K562 (cell line): ENCODE measurements around the gene AARS1. TPM values are rescaled to one million over a fixed set of nuclear protein-coding genes. Genes with fewer than 3 reads are reported as not detected.

ENCODE experiments used
- ATAC-seq: fragments of 200-7000 bp; cut with Tn5 transposase; 3 replicates; pipeline ENCODE4 v1.9.1; 2020; ENCODE audit warnings: moderate library complexity
- BruUV-seq: library from RNA; stranded (reverse); fragments of 400-500 nt; replicated peaks from 2 replicates; lab custom pipeline; 2021; lab: Mats Ljungman, UMichigan
- CTCF ChIA-PET: fragments of 300-600 bp; formaldehyde crosslinking; extraction: SDS; loops from one replicate; lab custom pipeline; 2021; ENCODE audit warnings: low intra/inter-chr PET ratio; lab: Yijun Ruan, JAX
- POLR2A ChIA-PET: fragments of 300-600, 350-650 bp; sonication (Branson Sonifier 250); formaldehyde crosslinking; extraction: SDS; loops from one replicate; lab custom pipeline; 2021; ENCODE audit warnings: antibody characterized with exemption, inconsistent platforms; lab: Yijun Ruan, JAX
- DNase-seq, 4 experiments: peaks; one replicate each; pipeline versions ENCODE4 v3.0.0 to v3.0.0-alpha.2; 2011 to 2018; ENCODE audit warnings: low spot score in 3 of 4, mixed read lengths in 3 of 4; ENCODE audit errors: extremely low read depth in 1 of 4
- FAIRE-seq: peaks from 2 replicates; lab custom pipeline; 2011; peaks lifted over from hg19 to GRCh38; lab: Jason Lieb, UNC
- H2AFZ ChIP-seq: 2 replicates; pipeline ENCODE4 v1.6.0; 2011; ENCODE audit warnings: low read depth, low read length, control low read depth, inconsistent platforms
- H3K27ac ChIP-seq: fragments of 200-600 bp; 3 replicates; pipeline ENCODE4 v1.8.0; 2011; ENCODE audit warnings: low read depth, mild to moderate bottlenecking, control low read depth, inconsistent platforms, low read length, moderate library complexity, mixed read lengths; ENCODE audit errors: extremely low read depth
- H3K27me3 ChIP-seq, 2 experiments: fragments of 300-600 bp in 1 of 2; 2 replicates in 1 of 2; 3 replicates in 1 of 2; pipeline versions ENCODE4 v1.6.0 to v1.8.0; 2011; ENCODE audit warnings: inconsistent platforms in 2 of 2, low read length in 2 of 2, mild to moderate bottlenecking in 1 of 2, mixed read lengths in 1 of 2, moderate library complexity in 1 of 2; ENCODE audit not compliant: control insufficient read depth in 2 of 2, insufficient read depth in 2 of 2
- H3K36me3 ChIP-seq: fragments of 300-600 bp; 3 replicates; pipeline ENCODE4 v1.8.0; 2011; ENCODE audit warnings: mild to moderate bottlenecking, low read length, inconsistent platforms; ENCODE audit not compliant: control insufficient read depth, insufficient read depth
- H3K4me1 ChIP-seq, 2 experiments: fragments of 200-600 bp in 1 of 2; replicated peaks in 1 of 2; 2 replicates in 1 of 2; 3 replicates in 1 of 2; pipeline versions ENCODE4 v1.5.1 to v1.8.0; 2011; ENCODE audit warnings: inconsistent platforms in 2 of 2, low read length in 2 of 2, mild to moderate bottlenecking in 1 of 2, mixed read lengths in 1 of 2, moderate library complexity in 1 of 2; ENCODE audit not compliant: control insufficient read depth in 2 of 2, insufficient read depth in 2 of 2
- H3K4me2 ChIP-seq: 2 replicates; pipeline ENCODE4 v1.6.1; 2011; ENCODE audit warnings: low read length, control low read depth, inconsistent platforms, mixed read lengths; ENCODE audit not compliant: insufficient read depth
- H3K4me3 ChIP-seq: fragments of 200-600 bp; sonication (generic), shearing (Covaris generic); 2 replicates; pipeline ENCODE4 v1.5.1; 2016; ENCODE audit warnings: control low read depth, inconsistent platforms
- H3K79me2 ChIP-seq: fragments of 200-600 bp; 3 replicates; pipeline ENCODE4 v1.8.0; 2011; ENCODE audit warnings: low read length, inconsistent platforms; ENCODE audit not compliant: control insufficient read depth, insufficient read depth
- H3K9ac ChIP-seq, 2 experiments: 2 replicates each; pipeline versions ENCODE4 v1.6.0 to v1.6.1; 2011; ENCODE audit warnings: low read depth in 2 of 2, low read length in 2 of 2, control low read depth in 1 of 2, inconsistent platforms in 1 of 2, mild to moderate bottlenecking in 1 of 2, mixed read lengths in 1 of 2; ENCODE audit not compliant: insufficient read depth in 1 of 2
- H3K9me1 ChIP-seq: one replicate; pipeline ENCODE4 v1.6.0; 2011; ENCODE audit warnings: inconsistent platforms, mild to moderate bottlenecking, low read length, moderate library complexity; ENCODE audit not compliant: control insufficient read depth, insufficient read depth
- H3K9me3 ChIP-seq: replicated peaks from 2 replicates; pipeline ENCODE4 v1.5.1; 2011; ENCODE audit warnings: low read depth, low read length, inconsistent platforms; ENCODE audit not compliant: control insufficient read depth, insufficient read depth
- H4K20me1 ChIP-seq: replicated peaks from 2 replicates; pipeline ENCODE4 v1.6.1; 2011; ENCODE audit warnings: low read length, inconsistent platforms, mixed read lengths; ENCODE audit not compliant: control insufficient read depth, insufficient read depth
- CLOCK ChIP-seq: fragments of 250-450 bp; sonication (Bioruptor Pico); IDR thresholded peaks from 2 replicates; pipeline ENCODE4 v1.4.0; 2020; ENCODE audit warnings: mild to moderate bottlenecking, moderate library complexity, borderline replicate concordance
- HLTF ChIP-seq: fragments of 450-650 bp; IDR thresholded peaks from 2 replicates; pipeline ENCODE4 v1.6.1; 2016
- HNRNPL ChIP-seq: fragments of 200-400 bp; formaldehyde crosslinking; IDR thresholded peaks from 2 replicates; pipeline ENCODE4 v1.6.1; 2017; ENCODE audit warnings: low read depth, mild to moderate bottlenecking, low read length
- MAX ChIP-seq: sonication (generic); formaldehyde crosslinking; IDR thresholded peaks from 2 replicates; pipeline ENCODE4 v1.9.0; 2022; ENCODE audit warnings: mild to moderate bottlenecking, missing genetic modification reagents
- MEF2D ChIP-seq: conservative IDR thresholded peaks from 2 replicates; pipeline ENCODE4 v1.6.1; 2016; ENCODE audit warnings: low read depth, missing genetic modification characterization, missing compliant biosample characterization
- MYC ChIP-seq, 2 experiments: fragments of 250-450 bp in 1 of 2; sonication (Bioruptor Pico) in 1 of 2; IDR thresholded peaks; 2 replicates each; pipeline versions ENCODE4 v1.5.1 to v1.6.1; 2012 to 2021; ENCODE audit warnings: low read depth in 2 of 2, borderline replicate concordance in 1 of 2, improper control_type of control experiment in 1 of 2, low read length in 1 of 2, mild to moderate bottlenecking in 1 of 2, moderate library complexity in 1 of 2
- NRF1 ChIP-seq, 2 experiments: fragments of 450-650 bp; IDR thresholded peaks in 1 of 2; conservative IDR thresholded peaks in 1 of 2; 2 replicates each; pipeline ENCODE4 v1.6.1; 2014; ENCODE audit warnings: mild to moderate bottlenecking in 2 of 2
- PATZ1 ChIP-seq: fragments of 250-450 bp; sonication (Bioruptor Pico); IDR thresholded peaks from 2 replicates; pipeline ENCODE4 v1.5.0; 2020; ENCODE audit warnings: mild to moderate bottlenecking, borderline replicate concordance
- POLR2AphosphoS5 ChIP-seq: IDR thresholded peaks from 2 replicates; pipeline ENCODE4 v1.6.1; 2011; ENCODE audit warnings: mild to moderate bottlenecking, low read depth, low read length, moderate library complexity; ENCODE audit not compliant: control insufficient read depth, insufficient read depth
- POLR2B ChIP-seq: fragments of 450-650 bp; IDR thresholded peaks from 2 replicates; pipeline ENCODE4 v1.6.1; 2018; ENCODE audit warnings: low read depth; ENCODE audit not compliant: partially characterized antibody
- ZBTB9 ChIP-seq: fragments of 450-650 bp; formaldehyde crosslinking; IDR thresholded peaks from 2 replicates; pipeline ENCODE4 v1.4.0; 2020; ENCODE audit warnings: mild to moderate bottlenecking, moderate library complexity
- ZNF408 ChIP-seq: fragments of 250-450 bp; sonication (Bioruptor Pico); IDR thresholded peaks from 2 replicates; pipeline ENCODE4 v1.4.0; 2020; ENCODE audit warnings: low read depth, mild to moderate bottlenecking, moderate library complexity
- WGBS: fragments of 100-300 bp; shearing (Covaris generic); methylation state at CpG from one replicate; pipeline ENCODE4 v1.1.6; 2016; ENCODE audit warnings: low coverage, mixed read lengths; ENCODE audit not compliant: insufficient coverage; ENCODE audit errors: missing lambda C conversion rate; 5-methylcytosine and 5-hydroxymethylcytosine counted together
- in situ Hi-C: fragments of 300-500 bp; cut with MboI; formaldehyde crosslinking; loops from 4 replicates; pipeline ENCODE4 v1.15.0; 2018; ENCODE audit warnings: inconsistent platforms, mixed read lengths
- intact Hi-C: fragments of 100-400 bp; cut with micrococcal nuclease; formaldehyde crosslinking; loops from 2 replicates; pipeline ENCODE4 v1.14.2; 2022
- polyA plus RNA-seq, 8 experiments: library from polyadenylated mRNA; depleted of rRNA in 4 of 8; stranded (reverse) in 5 of 8; unstranded in 3 of 8; fragments of >200 nt; fragmentation: Nextera tagmentation in 2 of 8; fragmentation: Illumina TruSeq in 1 of 8; extraction: Ambion mirVana in 2 of 8; extraction: Trizol in 1 of 8; gene quantifications; 2 replicates each; pipeline versions ENCODE4 v1.2.1 to v1.2.3, GENCODE V29; 2011 to 2014; ENCODE audit warnings: inconsistent platforms in 1 of 8, missing spikeins in 1 of 8
- total RNA-seq, 7 experiments: library from RNA; depleted of rRNA in 6 of 7; stranded (reverse); fragments of >200 nt in 6 of 7; fragmentation: Illumina TruSeq in 2 of 7; extraction: Trizol in 2 of 7; gene quantifications; 2 replicates each; pipeline versions ENCODE4 v1.2.1 to v1.2.3, GENCODE V29; 2011 to 2021; ENCODE audit warnings: low replicate concordance in 1 of 7

The AARS1 gene
- total and polyA plus RNA-seq, 9 of the 15 experiments (the other 6 are each of a cell fraction or from before 2014, with no cell fraction given) = 50.1 to 235 (median 174) TPM

DNA sequence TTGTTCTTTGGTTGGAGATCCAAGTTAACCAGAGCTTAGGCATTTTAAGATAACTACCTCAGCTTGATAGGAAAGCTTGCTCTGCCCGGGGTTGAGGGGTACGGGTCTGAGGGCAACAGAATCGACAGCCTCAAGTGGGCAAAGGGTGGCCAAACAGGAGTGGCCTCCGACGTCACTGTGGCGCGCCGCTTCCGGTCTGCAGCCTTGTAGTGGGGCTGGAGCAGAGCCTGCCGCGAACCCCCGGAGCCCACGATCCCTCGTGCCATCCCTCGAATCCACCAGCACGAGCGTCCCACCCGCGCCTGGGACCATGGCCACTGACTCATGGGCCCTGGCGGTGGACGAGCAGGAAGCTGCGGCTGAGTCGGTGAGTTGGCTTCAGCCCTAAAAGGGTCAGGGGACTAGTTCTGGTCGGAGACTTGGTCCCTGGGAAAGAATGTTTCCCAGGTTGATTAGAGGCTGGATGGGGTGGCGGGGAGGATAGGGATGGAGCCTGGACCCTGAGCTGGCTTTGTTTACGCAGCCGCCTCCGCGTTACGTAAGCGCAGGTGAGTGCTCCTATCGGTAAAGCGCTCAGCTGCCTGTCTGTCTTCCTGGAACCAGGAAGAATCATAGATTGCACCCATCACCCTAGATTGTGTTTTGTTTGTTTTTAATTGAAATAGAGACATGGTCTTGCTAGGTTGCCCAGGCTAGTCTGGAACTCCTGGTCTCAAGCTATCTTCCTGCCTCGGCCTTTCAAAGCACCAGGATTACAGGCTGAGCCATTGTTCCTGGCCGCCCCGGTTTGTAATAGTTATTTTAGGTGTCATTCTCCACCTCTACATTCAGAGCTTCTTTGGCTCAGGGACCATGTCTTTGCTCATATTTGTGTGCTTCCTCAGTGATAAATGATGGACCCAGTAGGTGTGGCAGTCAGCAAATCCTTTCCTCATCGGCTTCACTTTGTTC is 10.0 kb upstream of the AARS1 start, which contains the start of gene DDX19B:
Gene DDX19B (plus strand): TSS at position 199 of the 951 bp plus-strand sequence. CDS start 112 bp downstream, at position 311.
- Histone ChIP-seq H3K36me3 (peaks cover 3% of the 10 kb centered on the region; the same call in 1 of the 3 replicates), H3K27me3 (no peaks in the 10 kb centered on the region), H4K20me1 (no peaks in the 10 kb centered on the region), H2AFZ (peak within 1 kb of the TSS; percentile 88), H3K9ac (peak within 1 kb of the TSS; percentile 82 to 96), H3K9me1 (no peaks in the 10 kb centered on the region), H3K4me1 (peaks cover 0 to 8% of the 10 kb centered on the region in 2 experiments; a peak in 1 of 5 replicates), H3K79me2 (peaks cover 27% of the 10 kb centered on the region), H3K4me3 (peak within 1 kb of the TSS; percentile 65), H3K27ac (peak within 1 kb of the TSS; percentile 80), H3K4me2 (peak within 1 kb of the TSS; percentile 84), H3K9me3 (peaks cover 10% of the 10 kb centered on the region; the same call in 1 of the 2 replicates)
- intact Hi-C loops = no loop called here
- DNase-seq (peak; percentile 55 to 69 (median 57)), FAIRE-seq (peak; percentile 67), ATAC-seq (peak; percentile 89)
- in situ Hi-C loops = no loop called here
- ChIA-PET CTCF (no interaction called here), POLR2A (interaction anchor here (0.6 to 4.1 kb wide), 9 partner anchors 10 to 1219 kb away, joined by 3 to 38 read pairs (median 5); partner anchors contain the start of genes AARS1 and DDX19A)
- BruUV-seq = TSS peak; percentile 68
- WGBS = 28% methylated on average over 31 of the region's 37 CpGs
- TF ChIP-seq NRF1 (conservative IDR thresholded peaks at IDR 0.05 in 1 of 2, IDR thresholded peaks at IDR 0.05 in 1 of 2) (peak in 1 of 2 experiments; percentile 37; a peak in 1 of 4 replicates), POLR2AphosphoS5 (peak; percentile 31; the same call in 1 of the 2 replicates), MEF2D (no peak), MYC (IDR thresholded peaks at IDR 0.05; ENCODE audit: low read depth, low read length) (peak; percentile 61; the same call in 1 of the 2 replicates), MYC (CRISPR knock-in tag; IDR thresholded peaks at IDR 0.05; ENCODE audit: borderline replicate concordance, low read depth) (no peak), POLR2B (peak; percentile 59), ZBTB9 (CRISPR knock-in tag) (0 out of 2 replicates have a peak, but pooled peaks have one; percentile 59), MAX (peak; percentile 83), HNRNPL (peak; percentile 31; the same call in 1 of the 2 replicates), CLOCK (no peak), PATZ1 (CRISPR knock-in tag) (no peak), ZNF408 (CRISPR knock-in tag) (no peak), HLTF (peak; percentile 39; the same call in 1 of the 2 replicates)
